Stomach (tissue), 4 donors: Measurements from ENCODE around the gene CEL.

Source experiments
- POLR2A ChIP-seq, 4 donors: fragments of 450-650 bp; IDR thresholded peaks; one replicate each; pipeline ENCODE4 v1.6.1; 2016; ENCODE audit warnings: antibody characterized with exemption in 4 of 4, control low read depth in 2 of 4, mild to moderate bottlenecking in 1 of 4, moderate library complexity in 1 of 4
- TF ChIP-seq, protein P1 (sequence below), 7 experiments: fragments of 450-650 bp in 4 of 7; fragments of 200-600 bp in 3 of 7; sonication (generic) in 3 of 7; IDR thresholded peaks; one replicate each; pipeline ENCODE4 v1.5.1; 2016 to 2019; ENCODE audit warnings: antibody characterized with exemption in 7 of 7, control low read depth in 2 of 7, mild to moderate bottlenecking in 1 of 7

DNA sequence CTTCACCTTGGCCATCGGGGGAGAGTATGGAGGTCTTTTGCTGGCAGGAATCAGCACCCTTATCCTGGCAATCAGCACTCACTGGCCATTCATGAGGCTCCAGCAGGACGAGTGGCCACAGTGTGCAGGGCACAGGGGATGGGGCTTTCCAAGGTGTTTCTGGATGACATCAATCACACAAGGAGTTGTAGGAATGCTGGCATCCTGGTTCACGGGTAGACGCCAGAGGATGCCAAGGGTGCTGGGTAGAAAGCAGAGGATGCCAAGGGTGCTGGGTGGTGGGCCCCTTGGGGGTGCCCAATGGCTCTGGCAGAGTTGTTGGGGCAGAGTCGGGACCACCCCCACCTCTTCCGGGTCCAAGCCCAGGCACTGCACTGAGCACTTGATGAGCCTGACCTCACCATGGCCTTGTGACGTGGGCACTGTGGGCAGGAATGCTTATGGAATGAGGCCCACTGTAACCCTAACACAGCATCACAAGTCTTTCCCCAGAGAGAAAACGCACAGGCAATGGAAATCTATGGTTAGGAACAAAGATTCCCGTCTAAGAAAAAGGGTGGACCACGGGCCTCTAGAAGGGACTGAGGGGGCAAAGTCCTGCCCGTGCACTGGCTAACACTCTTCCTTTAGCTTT, 29.1 kb downstream of the CEL start:
- TF ChIP-seq, protein P1, sequence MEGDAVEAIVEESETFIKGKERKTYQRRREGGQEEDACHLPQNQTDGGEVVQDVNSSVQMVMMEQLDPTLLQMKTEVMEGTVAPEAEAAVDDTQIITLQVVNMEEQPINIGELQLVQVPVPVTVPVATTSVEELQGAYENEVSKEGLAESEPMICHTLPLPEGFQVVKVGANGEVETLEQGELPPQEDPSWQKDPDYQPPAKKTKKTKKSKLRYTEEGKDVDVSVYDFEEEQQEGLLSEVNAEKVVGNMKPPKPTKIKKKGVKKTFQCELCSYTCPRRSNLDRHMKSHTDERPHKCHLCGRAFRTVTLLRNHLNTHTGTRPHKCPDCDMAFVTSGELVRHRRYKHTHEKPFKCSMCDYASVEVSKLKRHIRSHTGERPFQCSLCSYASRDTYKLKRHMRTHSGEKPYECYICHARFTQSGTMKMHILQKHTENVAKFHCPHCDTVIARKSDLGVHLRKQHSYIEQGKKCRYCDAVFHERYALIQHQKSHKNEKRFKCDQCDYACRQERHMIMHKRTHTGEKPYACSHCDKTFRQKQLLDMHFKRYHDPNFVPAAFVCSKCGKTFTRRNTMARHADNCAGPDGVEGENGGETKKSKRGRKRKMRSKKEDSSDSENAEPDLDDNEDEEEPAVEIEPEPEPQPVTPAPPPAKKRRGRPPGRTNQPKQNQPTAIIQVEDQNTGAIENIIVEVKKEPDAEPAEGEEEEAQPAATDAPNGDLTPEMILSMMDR (IDR thresholded peaks at IDR 0.05), result no peak
- no peak for TF ChIP-seq POLR2A (IDR thresholded peaks at IDR 0.05)
